HepG2 (cell line): ENCODE measurements around the gene TREML1. TPM values are rescaled to one million over a fixed set of nuclear protein-coding genes. Genes with fewer than 3 reads are reported as not detected.

Source experiments
- ATAC-seq: fragments of 200-7000 bp; cut with Tn5 transposase; 3 replicates; pipeline ENCODE4 v1.9.1; 2020; ENCODE audit warnings: mild to moderate bottlenecking, moderate library complexity
- BruUV-seq: library from RNA; stranded (reverse); fragments of 400-500 nt; replicated peaks from 2 replicates; lab custom pipeline; 2021; lab: Mats Ljungman, UMichigan
- CTCF ChIA-PET: fragments of 300-600 bp; formaldehyde crosslinking; extraction: SDS; loops from one replicate; lab custom pipeline; 2021; ENCODE audit warnings: low total read pairs, inconsistent platforms, low intra/inter-chr PET ratio; lab: Yijun Ruan, JAX
- POLR2A ChIA-PET: fragments of 350-600 bp; sonication (Branson Sonifier 250); formaldehyde crosslinking; loops from one replicate; lab custom pipeline; 2020; ENCODE audit warnings: antibody characterized with exemption, inconsistent platforms; lab: Yijun Ruan, JAX
- DNase-seq: peaks from one replicate; pipeline ENCODE4 v3.0.0-alpha.2; 2015; ENCODE audit warnings: low spot score
- FAIRE-seq: peaks from 3 replicates; lab custom pipeline; 2011; peaks lifted over from hg19 to GRCh38; lab: Jason Lieb, UNC
- H2AFZ ChIP-seq: one replicate; pipeline ENCODE4 v1.6.1; 2011; ENCODE audit warnings: low read length, inconsistent platforms
- H3K27ac ChIP-seq: fragments of 300-600 bp; 3 replicates; pipeline ENCODE4 v1.8.0; 2011; ENCODE audit warnings: mixed run types, mild to moderate bottlenecking, mixed read lengths, low read length, inconsistent platforms; ENCODE audit not compliant: insufficient read depth; ENCODE audit errors: extremely low read length
- H3K27me3 ChIP-seq, 2 experiments: fragments of 200-600 bp in 1 of 2; 2 replicates in 1 of 2; 3 replicates in 1 of 2; pipeline versions ENCODE4 v1.6.0 to v1.8.0; 2011; ENCODE audit warnings: low read length in 2 of 2, mild to moderate bottlenecking in 2 of 2, moderate library complexity in 2 of 2, inconsistent platforms in 1 of 2; ENCODE audit not compliant: insufficient read depth in 2 of 2, control insufficient read depth in 1 of 2
- H3K36me3 ChIP-seq, 2 experiments: fragments of 200-600 bp in 1 of 2; replicated peaks in 1 of 2; 2 replicates in 1 of 2; 3 replicates in 1 of 2; pipeline versions ENCODE4 v1.5.1 to v1.8.0; 2011; ENCODE audit warnings: low read length in 2 of 2, inconsistent platforms in 1 of 2; ENCODE audit not compliant: insufficient read depth in 2 of 2, control insufficient read depth in 1 of 2
- H3K4me1 ChIP-seq: 2 replicates; pipeline ENCODE4 v1.5.1; 2012; ENCODE audit warnings: low read length, inconsistent platforms; ENCODE audit not compliant: insufficient read depth
- H3K4me2 ChIP-seq: 2 replicates; pipeline ENCODE4 v1.6.0; 2011; ENCODE audit warnings: low read depth, low read length, inconsistent platforms
- H3K4me3 ChIP-seq, 3 experiments: fragments of 200-600 bp in 1 of 3; sonication (generic), shearing (Covaris generic) in 1 of 3; replicated peaks in 1 of 3; 2 replicates each; pipeline ENCODE4 v1.5.1; 2011 to 2016; ENCODE audit warnings: low read length in 3 of 3, inconsistent platforms in 2 of 3, low read depth in 2 of 3, mild to moderate bottlenecking in 2 of 3, control low read depth in 1 of 3, mixed read lengths in 1 of 3; ENCODE audit not compliant: insufficient read depth in 1 of 3
- H3K79me2 ChIP-seq: one replicate; pipeline ENCODE4 v1.6.1; 2011; ENCODE audit warnings: low read length, inconsistent platforms; ENCODE audit not compliant: insufficient read depth
- H3K9ac ChIP-seq: 2 replicates; pipeline ENCODE4 v1.6.0; 2011; ENCODE audit warnings: mild to moderate bottlenecking, low read depth, low read length, inconsistent platforms; ENCODE audit not compliant: insufficient read depth
- H3K9me3 ChIP-seq: 2 replicates; pipeline ENCODE4 v1.5.1; 2012; ENCODE audit warnings: mild to moderate bottlenecking, low read length
- H4K20me1 ChIP-seq: 2 replicates; pipeline ENCODE4 v1.6.0; 2011; ENCODE audit warnings: inconsistent platforms, mild to moderate bottlenecking, low read length, moderate library complexity; ENCODE audit not compliant: insufficient read depth
- CTCF ChIP-seq: sonication (generic); formaldehyde crosslinking; IDR thresholded peaks from 2 replicates; pipeline ENCODE4 v1.5.0; 2020; ENCODE audit warnings: mild to moderate bottlenecking, missing genetic modification reagents, moderate library complexity
- FLYWCH1 ChIP-seq: sonication (generic); formaldehyde crosslinking; IDR thresholded peaks from 2 replicates; pipeline ENCODE4 v1.8.1; 2023; ENCODE audit warnings: mild to moderate bottlenecking, missing genetic modification reagents
- HES4 ChIP-seq: sonication (generic); formaldehyde crosslinking; IDR thresholded peaks from 2 replicates; pipeline ENCODE4 v1.9.0; 2021; ENCODE audit warnings: mild to moderate bottlenecking, missing genetic modification reagents, borderline replicate concordance
- HMG20B ChIP-seq: conservative IDR thresholded peaks from 2 replicates; pipeline ENCODE4 v1.6.1; 2016; ENCODE audit warnings: missing genetic modification reagents, missing compliant biosample characterization
- NFE2L2 ChIP-seq: fragments of 150-350 bp; IDR thresholded peaks from 2 replicates; pipeline ENCODE4 v1.6.1; 2014; ENCODE audit warnings: low read length
- NFYB ChIP-seq: sonication (generic); formaldehyde crosslinking; IDR thresholded peaks from 2 replicates; pipeline ENCODE4 v1.4.0; 2020; ENCODE audit warnings: missing genetic modification reagents
- RFXANK ChIP-seq: IDR thresholded peaks from 2 replicates; pipeline ENCODE4 v1.6.1; 2016
- TOE1 ChIP-seq: sonication (generic); formaldehyde crosslinking; IDR thresholded peaks from 2 replicates; pipeline ENCODE4 v1.4.0; 2020; ENCODE audit warnings: mild to moderate bottlenecking, missing genetic modification reagents
- ZFP36 ChIP-seq: fragments of 150-350 bp; IDR thresholded peaks from 2 replicates; pipeline ENCODE4 v1.6.1; 2018; ENCODE audit warnings: borderline replicate concordance, low read length, low read depth; ENCODE audit not compliant: partially characterized antibody
- ZNF205 ChIP-seq: IDR thresholded peaks from 2 replicates; pipeline ENCODE4 v1.6.1; 2018; ENCODE audit warnings: missing biosample characterization, missing genetic modification reagents
- ZNF282 ChIP-seq: fragments of 450-650 bp; IDR thresholded peaks from 2 replicates; pipeline ENCODE4 v1.6.1; 2018; ENCODE audit not compliant: partially characterized antibody
- ZNF691 ChIP-seq: sonication (generic); formaldehyde crosslinking; IDR thresholded peaks from 2 replicates; pipeline ENCODE4 v1.4.0; 2020; ENCODE audit warnings: missing genetic modification reagents, low read depth, mild to moderate bottlenecking, borderline replicate concordance
- ZNF740 ChIP-seq: sonication (generic); formaldehyde crosslinking; IDR thresholded peaks from 2 replicates; pipeline ENCODE4 v1.4.0; 2020; ENCODE audit warnings: missing genetic modification reagents
- ZNF780A ChIP-seq: sonication (generic); formaldehyde crosslinking; IDR thresholded peaks from 2 replicates; pipeline ENCODE4 v1.8.0; 2022; ENCODE audit warnings: mild to moderate bottlenecking, missing genetic modification reagents, moderate library complexity
- ZNF790 ChIP-seq: sonication (generic); formaldehyde crosslinking; IDR thresholded peaks from 2 replicates; pipeline ENCODE4 v1.8.0; 2022; ENCODE audit warnings: missing genetic modification reagents, mild to moderate bottlenecking, borderline replicate concordance
- WGBS: methylation state at CpG from one replicate; pipeline ENCODE4 v1.1.6; 2017; ENCODE audit warnings: low lambda C conversion rate; 5-methylcytosine and 5-hydroxymethylcytosine counted together
- in situ Hi-C: cut with HindIII; loops from 2 replicates; pipeline ENCODE4 v1.10.0; 2017; ENCODE audit warnings: low pct_unique_long_range_greater_than_20kb; ENCODE audit not compliant: extremely low pct_ligation_motif_present
- intact Hi-C: fragments of 100-400 bp; cut with micrococcal nuclease; formaldehyde crosslinking; loops from one replicate; pipeline ENCODE4 v1.10.0; 2022; ENCODE audit not compliant: unreplicated experiment
- polyA plus RNA-seq, 8 experiments: library from polyadenylated mRNA; depleted of rRNA in 3 of 8; stranded (reverse) in 7 of 8; unstranded in 1 of 8; fragments of >200 nt; fragmentation: Illumina TruSeq in 4 of 8; extraction: Trizol in 4 of 8; gene quantifications; 2 replicates each; pipeline versions ENCODE4 v1.2.1 to v1.2.3, GENCODE V29; 2011 to 2016; ENCODE audit warnings: low read depth in 4 of 8, missing spikeins in 1 of 8, mixed read lengths in 1 of 8; ENCODE audit not compliant: insufficient read depth in 1 of 8
- total RNA-seq, 5 experiments: library from RNA; depleted of rRNA; stranded (reverse); fragments of >200 nt; fragmentation: Illumina TruSeq; extraction: Trizol; gene quantifications; 2 replicates each; pipeline ENCODE4 v1.2.3, GENCODE V29; 2016; ENCODE audit warnings: low read depth in 1 of 5

TREML1 gene
- total and polyA plus RNA-seq, 2 of the 13 experiments (the other 11 are each of a cell fraction or from before 2014, with no cell fraction given): not detected

- CTCF ChIA-PET: no interaction called here
- intact Hi-C loops: no loop called here
These were observed 36.6 kb upstream of the TREML1 start for GRCh38 chr6:41190791-41191190.

DNA sequence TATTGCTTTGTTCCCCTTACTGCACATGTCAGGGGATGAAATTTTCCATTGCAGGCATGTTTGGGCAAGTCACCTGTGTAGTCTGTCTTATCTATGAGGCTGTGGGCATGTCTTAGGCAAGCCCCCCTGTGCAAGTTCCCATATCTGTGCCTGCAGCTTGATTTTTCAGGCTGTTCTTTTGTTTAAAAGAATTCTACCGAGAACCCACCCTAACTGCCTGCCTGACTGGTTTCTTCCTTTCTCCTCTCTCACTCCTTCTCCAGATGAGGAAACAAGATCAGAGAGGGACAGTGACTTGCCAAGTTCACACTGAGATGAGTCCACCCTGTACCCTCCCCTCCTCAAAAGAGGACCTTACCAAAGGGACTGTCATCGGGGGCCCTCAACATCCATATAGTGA lies 35.8 kb upstream of the TREML1 start:
- TF ChIP-seq NFE2L2 (no peak), ZFP36 (peak; percentile 68), HMG20B (CRISPR knock-in tag) (no peak), FLYWCH1 (no peak), ZNF780A (CRISPR knock-in tag) (peak; percentile 93), ZNF691 (CRISPR knock-in tag) (no peak), ZNF740 (CRISPR knock-in tag) (no peak), NFYB (CRISPR knock-in tag) (no peak), ZNF282 (no peak), TOE1 (CRISPR knock-in tag) (no peak)
- Histone ChIP-seq H3K27ac (no peak overlapping the region), H3K9ac (no peak overlapping the region), H3K4me3 (no peak overlapping the region), H3K27me3 (peaks cover 5 to 32% of the 10 kb centered on the region in 2 experiments), H3K79me2 (no peaks in the 10 kb centered on the region), H2AFZ (no peak overlapping the region), H3K4me1 (no peaks in the 10 kb centered on the region), H3K9me3 (peaks cover 17% of the 10 kb centered on the region), H3K36me3 (no peaks in the 10 kb centered on the region), H4K20me1 (no peaks in the 10 kb centered on the region), H3K4me2 (no peak overlapping the region)
- ATAC-seq (no peak), DNase-seq (no peak), FAIRE-seq (no peak)
- in situ Hi-C loops (no loop called here), intact Hi-C loops (no loop called here)
- BruUV-seq: no TSS peak
- WGBS: 88% methylated on average over 2 of the region's 2 CpGs
- ChIA-PET CTCF (no interaction called here), POLR2A (no interaction called here)

More at GRCh38 chr6:41190791-41191190, 36.6 kb upstream of the TREML1 start:
- Histone ChIP-seq H3K4me2 (no peak overlapping the region), H3K4me1 (no peaks in the 10 kb centered on the region), H3K36me3 (no peaks in the 10 kb centered on the region), H3K27ac (no peak overlapping the region), H2AFZ (no peak overlapping the region), H3K4me3 (no peak overlapping the region), H3K27me3 (peaks cover 3 to 24% of the 10 kb centered on the region in 2 experiments; a peak in 4 of 5 replicates), H4K20me1 (no peaks in the 10 kb centered on the region), H3K9me3 (peaks cover 17% of the 10 kb centered on the region)
- in situ Hi-C loops: no loop called here
- BruUV-seq: no TSS peak
- 21% methylated on average over 3 of the region's 3 CpGs for WGBS
- DNase-seq: no peak
- POLR2A ChIA-PET: no interaction called here
- FAIRE-seq: no peak
- TF ChIP-seq RFXANK (no peak), CTCF (0 out of 2 replicates have a peak, but pooled peaks have one; percentile 11), ZNF205 (CRISPR knock-in tag) (no peak), HES4 (CRISPR knock-in tag) (no peak), ZFP36 (peak; percentile 77), ZNF790 (CRISPR knock-in tag) (no peak)
- TF ChIP-seq, all 625 proteins: peak for 2
- Histone ChIP-seq H3K9ac (no peak overlapping the region), H3K79me2 (no peaks in the 10 kb centered on the region)
- ATAC-seq: no peak
